HepG2 (cell line): ENCODE results near the gene TPX2. TPM values are rescaled to one million over a fixed set of nuclear protein-coding genes. Genes with fewer than 3 reads are reported as not detected.

Source experiments
- CBFB ChIP-seq: sonication (generic); formaldehyde crosslinking; IDR thresholded peaks from 2 replicates; pipeline ENCODE4 v1.4.0; 2020; ENCODE audit warnings: missing genetic modification reagents
- HOXA3 ChIP-seq: sonication (generic); formaldehyde crosslinking; IDR thresholded peaks from 2 replicates; pipeline ENCODE4 v1.5.0; 2020; ENCODE audit warnings: missing genetic modification reagents
- ISL2 ChIP-seq: sonication (generic); formaldehyde crosslinking; IDR thresholded peaks from 2 replicates; pipeline ENCODE4 v1.5.0; 2020; ENCODE audit warnings: missing genetic modification reagents
- KLF11 ChIP-seq: IDR thresholded peaks from 2 replicates; pipeline ENCODE4 v1.6.1; 2016; ENCODE audit warnings: missing compliant biosample characterization
- MTF2 ChIP-seq: sonication (generic); formaldehyde crosslinking; IDR thresholded peaks from 2 replicates; pipeline ENCODE4 v1.5.0; 2020; ENCODE audit warnings: missing genetic modification reagents, borderline replicate concordance
- REXO4 ChIP-seq: sonication (generic); formaldehyde crosslinking; IDR thresholded peaks from 2 replicates; pipeline ENCODE4 v1.8.0; 2022; ENCODE audit warnings: missing genetic modification reagents, mild to moderate bottlenecking, borderline replicate concordance
- WIZ ChIP-seq: sonication (generic); formaldehyde crosslinking; IDR thresholded peaks from 2 replicates; pipeline ENCODE4 v1.5.1; 2020; ENCODE audit warnings: mild to moderate bottlenecking, missing genetic modification reagents
- XRCC5 ChIP-seq: fragments of 200-400 bp; formaldehyde crosslinking; optimal IDR thresholded peaks from 2 replicates; pipeline ENCODE3; 2017; ENCODE audit warnings: mild to moderate bottlenecking, low read length
- ZBTB21 ChIP-seq: sonication (generic); formaldehyde crosslinking; IDR thresholded peaks from 2 replicates; pipeline ENCODE4 v1.4.0; 2020; ENCODE audit warnings: missing genetic modification reagents
- ZC3H13 ChIP-seq: sonication (generic); formaldehyde crosslinking; IDR thresholded peaks from 2 replicates; pipeline ENCODE4 v1.8.1; 2023; ENCODE audit warnings: mild to moderate bottlenecking, missing genetic modification reagents, moderate library complexity
- ZNF556 ChIP-seq: sonication (generic); formaldehyde crosslinking; IDR thresholded peaks from 2 replicates; pipeline ENCODE4 v1.4.0; 2020; ENCODE audit warnings: mild to moderate bottlenecking, missing genetic modification reagents, borderline replicate concordance
- ZNF792 ChIP-seq: IDR thresholded peaks from 2 replicates; pipeline ENCODE4 v1.6.1; 2016
- polyA plus RNA-seq, 8 experiments: library from polyadenylated mRNA; depleted of rRNA in 3 of 8; stranded (reverse) in 7 of 8; unstranded in 1 of 8; fragments of >200 nt; fragmentation: Illumina TruSeq in 4 of 8; extraction: Trizol in 4 of 8; gene quantifications; 2 replicates each; pipeline versions ENCODE4 v1.2.1 to v1.2.3, GENCODE V29; 2011 to 2016; ENCODE audit warnings: low read depth in 4 of 8, missing spikeins in 1 of 8, mixed read lengths in 1 of 8; ENCODE audit not compliant: insufficient read depth in 1 of 8
- total RNA-seq, 5 experiments: library from RNA; depleted of rRNA; stranded (reverse); fragments of >200 nt; fragmentation: Illumina TruSeq; extraction: Trizol; gene quantifications; 2 replicates each; pipeline ENCODE4 v1.2.3, GENCODE V29; 2016; ENCODE audit warnings: low read depth in 1 of 5
- TF ChIP-seq, protein P1 (sequence below): sonication (generic); formaldehyde crosslinking; IDR thresholded peaks from 2 replicates; pipeline ENCODE4 v1.5.0; 2020; ENCODE audit warnings: missing genetic modification reagents
- TF ChIP-seq, protein P2 (sequence below): sonication (generic); formaldehyde crosslinking; IDR thresholded peaks from 2 replicates; pipeline ENCODE4 v1.4.0; 2020; ENCODE audit warnings: low read depth, mild to moderate bottlenecking, missing genetic modification reagents
- TF ChIP-seq, protein P3 (sequence below): IDR thresholded peaks from 2 replicates; pipeline ENCODE4 v1.6.1; 2016
- TF ChIP-seq, protein P4 (sequence below): sonication (generic); formaldehyde crosslinking; IDR thresholded peaks from 2 replicates; pipeline ENCODE4 v1.4.0; 2020; ENCODE audit warnings: missing genetic modification reagents, borderline replicate concordance
- TF ChIP-seq, protein P5 (sequence below), 2 experiments: IDR thresholded peaks; 2 replicates each; pipeline ENCODE4 v1.6.1; 2011 to 2012; ENCODE audit warnings: low read length in 2 of 2, borderline replicate concordance in 1 of 2, low read depth in 1 of 2, mild to moderate bottlenecking in 1 of 2, moderate library complexity in 1 of 2
- TF ChIP-seq, protein P6 (sequence below): sonication (generic); formaldehyde crosslinking; IDR thresholded peaks from 2 replicates; pipeline ENCODE4 v1.4.0; 2020; ENCODE audit warnings: mild to moderate bottlenecking, missing genetic modification reagents

TPX2 gene
- total and polyA plus RNA-seq, 2 of the 13 experiments (the other 11 are each of a cell fraction or from before 2014, with no cell fraction given): 34.3 to 124 TPM

DNA sequence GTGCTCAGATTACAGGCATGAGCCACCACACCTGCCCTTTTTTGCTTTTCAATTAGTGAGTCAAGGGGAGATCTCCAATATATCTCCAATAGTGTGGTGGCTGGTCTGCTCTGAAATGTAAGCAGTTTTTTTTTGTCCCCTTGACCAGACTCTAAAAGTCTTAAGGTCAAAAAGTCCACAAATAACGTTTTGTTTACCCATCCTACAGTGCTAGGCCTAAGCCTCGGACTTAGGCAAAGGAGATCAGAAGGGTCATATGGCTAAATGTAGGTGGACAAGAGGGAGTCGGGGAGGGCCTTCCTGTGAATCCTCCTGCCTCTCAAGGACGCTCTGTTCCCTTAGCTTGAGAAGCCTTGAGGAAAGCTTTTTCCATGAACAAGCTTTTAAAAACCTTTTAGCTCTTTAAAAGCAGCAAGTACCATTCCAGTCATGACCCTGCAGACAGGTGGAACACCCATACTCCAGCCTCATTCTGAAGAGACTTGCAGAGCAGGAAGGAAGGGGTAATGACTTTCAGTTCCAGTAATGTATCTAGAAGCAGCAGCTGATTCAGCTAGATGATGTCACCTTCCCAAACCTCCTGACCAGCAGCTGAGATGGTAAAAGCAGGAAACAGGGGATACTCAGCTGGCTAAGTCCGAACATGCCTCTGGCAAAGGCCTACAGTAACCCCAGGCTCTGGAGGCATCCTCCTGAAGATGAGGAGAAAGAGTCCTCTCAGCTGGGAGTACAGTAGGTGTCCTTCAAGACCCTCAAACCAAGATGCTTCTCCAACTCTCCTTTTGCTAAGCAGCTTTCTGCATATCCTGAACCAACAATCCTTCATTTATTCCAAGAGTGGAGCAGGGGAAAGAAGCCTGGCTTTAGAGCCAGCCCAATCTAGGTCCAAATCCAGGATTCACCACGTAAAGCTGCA is 40.0 kb upstream of the TPX2 start (continued):
- TF ChIP-seq REXO4 (no peak), ISL2 (CRISPR knock-in tag) (peak; percentile 50; the same call in 1 of the 2 replicates), ZNF556 (peak; percentile 89; the same call in 1 of the 2 replicates), HOXA3 (CRISPR knock-in tag) (peak; percentile 55), WIZ (CRISPR knock-in tag) (no peak), ZBTB21 (CRISPR knock-in tag) (no peak), MTF2 (no peak), CBFB (no peak), ZNF792 (CRISPR knock-in tag) (peak; percentile 10; the same call in 1 of the 2 replicates), XRCC5 (peak; percentile 55), ZC3H13 (no peak), KLF11 (peak; percentile 63)
- TF ChIP-seq, protein P1, sequence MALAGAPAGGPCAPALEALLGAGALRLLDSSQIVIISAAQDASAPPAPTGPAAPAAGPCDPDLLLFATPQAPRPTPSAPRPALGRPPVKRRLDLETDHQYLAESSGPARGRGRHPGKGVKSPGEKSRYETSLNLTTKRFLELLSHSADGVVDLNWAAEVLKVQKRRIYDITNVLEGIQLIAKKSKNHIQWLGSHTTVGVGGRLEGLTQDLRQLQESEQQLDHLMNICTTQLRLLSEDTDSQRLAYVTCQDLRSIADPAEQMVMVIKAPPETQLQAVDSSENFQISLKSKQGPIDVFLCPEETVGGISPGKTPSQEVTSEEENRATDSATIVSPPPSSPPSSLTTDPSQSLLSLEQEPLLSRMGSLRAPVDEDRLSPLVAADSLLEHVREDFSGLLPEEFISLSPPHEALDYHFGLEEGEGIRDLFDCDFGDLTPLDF (CRISPR knock-in tag): no peak
- TF ChIP-seq, protein P2, sequence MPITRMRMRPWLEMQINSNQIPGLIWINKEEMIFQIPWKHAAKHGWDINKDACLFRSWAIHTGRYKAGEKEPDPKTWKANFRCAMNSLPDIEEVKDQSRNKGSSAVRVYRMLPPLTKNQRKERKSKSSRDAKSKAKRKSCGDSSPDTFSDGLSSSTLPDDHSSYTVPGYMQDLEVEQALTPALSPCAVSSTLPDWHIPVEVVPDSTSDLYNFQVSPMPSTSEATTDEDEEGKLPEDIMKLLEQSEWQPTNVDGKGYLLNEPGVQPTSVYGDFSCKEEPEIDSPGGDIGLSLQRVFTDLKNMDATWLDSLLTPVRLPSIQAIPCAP (CRISPR knock-in tag): no peak
- TF ChIP-seq, protein P3, sequence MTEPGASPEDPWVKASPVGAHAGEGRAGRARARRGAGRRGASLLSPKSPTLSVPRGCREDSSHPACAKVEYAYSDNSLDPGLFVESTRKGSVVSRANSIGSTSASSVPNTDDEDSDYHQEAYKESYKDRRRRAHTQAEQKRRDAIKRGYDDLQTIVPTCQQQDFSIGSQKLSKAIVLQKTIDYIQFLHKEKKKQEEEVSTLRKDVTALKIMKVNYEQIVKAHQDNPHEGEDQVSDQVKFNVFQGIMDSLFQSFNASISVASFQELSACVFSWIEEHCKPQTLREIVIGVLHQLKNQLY (CRISPR knock-in tag): no peak
- TF ChIP-seq, protein P4, sequence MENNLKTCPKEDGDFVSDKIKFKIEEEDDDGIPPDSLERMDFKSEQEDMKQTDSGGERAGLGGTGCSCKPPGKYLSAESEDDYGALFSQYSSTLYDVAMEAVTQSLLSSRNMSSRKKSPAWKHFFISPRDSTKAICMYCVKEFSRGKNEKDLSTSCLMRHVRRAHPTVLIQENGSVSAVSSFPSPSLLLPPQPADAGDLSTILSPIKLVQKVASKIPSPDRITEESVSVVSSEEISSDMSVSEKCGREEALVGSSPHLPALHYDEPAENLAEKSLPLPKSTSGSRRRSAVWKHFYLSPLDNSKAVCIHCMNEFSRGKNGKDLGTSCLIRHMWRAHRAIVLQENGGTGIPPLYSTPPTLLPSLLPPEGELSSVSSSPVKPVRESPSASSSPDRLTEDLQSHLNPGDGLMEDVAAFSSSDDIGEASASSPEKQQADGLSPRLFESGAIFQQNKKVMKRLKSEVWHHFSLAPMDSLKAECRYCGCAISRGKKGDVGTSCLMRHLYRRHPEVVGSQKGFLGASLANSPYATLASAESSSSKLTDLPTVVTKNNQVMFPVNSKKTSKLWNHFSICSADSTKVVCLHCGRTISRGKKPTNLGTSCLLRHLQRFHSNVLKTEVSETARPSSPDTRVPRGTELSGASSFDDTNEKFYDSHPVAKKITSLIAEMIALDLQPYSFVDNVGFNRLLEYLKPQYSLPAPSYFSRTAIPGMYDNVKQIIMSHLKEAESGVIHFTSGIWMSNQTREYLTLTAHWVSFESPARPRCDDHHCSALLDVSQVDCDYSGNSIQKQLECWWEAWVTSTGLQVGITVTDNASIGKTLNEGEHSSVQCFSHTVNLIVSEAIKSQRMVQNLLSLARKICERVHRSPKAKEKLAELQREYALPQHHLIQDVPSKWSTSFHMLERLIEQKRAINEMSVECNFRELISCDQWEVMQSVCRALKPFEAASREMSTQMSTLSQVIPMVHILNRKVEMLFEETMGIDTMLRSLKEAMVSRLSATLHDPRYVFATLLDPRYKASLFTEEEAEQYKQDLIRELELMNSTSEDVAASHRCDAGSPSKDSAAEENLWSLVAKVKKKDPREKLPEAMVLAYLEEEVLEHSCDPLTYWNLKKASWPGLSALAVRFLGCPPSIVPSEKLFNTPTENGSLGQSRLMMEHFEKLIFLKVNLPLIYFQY (CRISPR knock-in tag): no peak; the same call in 1 of the 2 replicates
- TF ChIP-seq, protein P5, sequence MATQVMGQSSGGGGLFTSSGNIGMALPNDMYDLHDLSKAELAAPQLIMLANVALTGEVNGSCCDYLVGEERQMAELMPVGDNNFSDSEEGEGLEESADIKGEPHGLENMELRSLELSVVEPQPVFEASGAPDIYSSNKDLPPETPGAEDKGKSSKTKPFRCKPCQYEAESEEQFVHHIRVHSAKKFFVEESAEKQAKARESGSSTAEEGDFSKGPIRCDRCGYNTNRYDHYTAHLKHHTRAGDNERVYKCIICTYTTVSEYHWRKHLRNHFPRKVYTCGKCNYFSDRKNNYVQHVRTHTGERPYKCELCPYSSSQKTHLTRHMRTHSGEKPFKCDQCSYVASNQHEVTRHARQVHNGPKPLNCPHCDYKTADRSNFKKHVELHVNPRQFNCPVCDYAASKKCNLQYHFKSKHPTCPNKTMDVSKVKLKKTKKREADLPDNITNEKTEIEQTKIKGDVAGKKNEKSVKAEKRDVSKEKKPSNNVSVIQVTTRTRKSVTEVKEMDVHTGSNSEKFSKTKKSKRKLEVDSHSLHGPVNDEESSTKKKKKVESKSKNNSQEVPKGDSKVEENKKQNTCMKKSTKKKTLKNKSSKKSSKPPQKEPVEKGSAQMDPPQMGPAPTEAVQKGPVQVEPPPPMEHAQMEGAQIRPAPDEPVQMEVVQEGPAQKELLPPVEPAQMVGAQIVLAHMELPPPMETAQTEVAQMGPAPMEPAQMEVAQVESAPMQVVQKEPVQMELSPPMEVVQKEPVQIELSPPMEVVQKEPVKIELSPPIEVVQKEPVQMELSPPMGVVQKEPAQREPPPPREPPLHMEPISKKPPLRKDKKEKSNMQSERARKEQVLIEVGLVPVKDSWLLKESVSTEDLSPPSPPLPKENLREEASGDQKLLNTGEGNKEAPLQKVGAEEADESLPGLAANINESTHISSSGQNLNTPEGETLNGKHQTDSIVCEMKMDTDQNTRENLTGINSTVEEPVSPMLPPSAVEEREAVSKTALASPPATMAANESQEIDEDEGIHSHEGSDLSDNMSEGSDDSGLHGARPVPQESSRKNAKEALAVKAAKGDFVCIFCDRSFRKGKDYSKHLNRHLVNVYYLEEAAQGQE (IDR thresholded peaks at IDR 0.05; ENCODE audit: borderline replicate concordance in 1 of 2, low read depth in 1 of 2, low read length in 2 of 2): no peak
- TF ChIP-seq, protein P6, sequence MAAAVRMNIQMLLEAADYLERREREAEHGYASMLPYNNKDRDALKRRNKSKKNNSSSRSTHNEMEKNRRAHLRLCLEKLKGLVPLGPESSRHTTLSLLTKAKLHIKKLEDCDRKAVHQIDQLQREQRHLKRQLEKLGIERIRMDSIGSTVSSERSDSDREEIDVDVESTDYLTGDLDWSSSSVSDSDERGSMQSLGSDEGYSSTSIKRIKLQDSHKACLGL (CRISPR knock-in tag): no peak
